CD4-positive, alpha-beta T cell treated with Interferon gamma for 1 hour (primary cell): ENCODE results near the gene RALGAPA2.
"Not testable (repeated sequence)": the region's sequence is repeated elsewhere in the genome, so short reads cannot be mapped to it uniquely, and the experiment has no call there.

Source experiments
- DNase-seq: peaks from one replicate; pipeline ENCODE4 v3.0.0-alpha.2; 2020

RALGAPA2 gene

GRCh38 chr20:20362774-20363433 lies 349.5 kb downstream of the RALGAPA2 start:
- no peak for DNase-seq

- peak; percentile 15 for DNase-seq
Observed at GRCh38 chr20:20360464-20360863, 352.0 kb downstream of the RALGAPA2 start.

GRCh38 chr20:20359628-20360027 lies 352.8 kb downstream of the RALGAPA2 start:
- no peak for DNase-seq

- DNase-seq: no peak
Observed at GRCh38 chr20:20358801-20359200, 353.6 kb downstream of the RALGAPA2 start.

GRCh38 chr20:20355503-20355902 lies 356.9 kb downstream of the RALGAPA2 start:
- not testable (repeated sequence) for DNase-seq

- DNase-seq: no peak
Observed at GRCh38 chr20:20353576-20353975, 358.9 kb downstream of the RALGAPA2 start.

- no peak for DNase-seq
Observed at GRCh38 chr20:20344476-20344875, 368.0 kb downstream of the RALGAPA2 start.

- DNase-seq: no peak
Observed at GRCh38 chr20:20343932-20344331, 368.5 kb downstream of the RALGAPA2 start.
